Measurements from ENCODE around the gene CEPT1.

CEPT1 gene

DNA sequence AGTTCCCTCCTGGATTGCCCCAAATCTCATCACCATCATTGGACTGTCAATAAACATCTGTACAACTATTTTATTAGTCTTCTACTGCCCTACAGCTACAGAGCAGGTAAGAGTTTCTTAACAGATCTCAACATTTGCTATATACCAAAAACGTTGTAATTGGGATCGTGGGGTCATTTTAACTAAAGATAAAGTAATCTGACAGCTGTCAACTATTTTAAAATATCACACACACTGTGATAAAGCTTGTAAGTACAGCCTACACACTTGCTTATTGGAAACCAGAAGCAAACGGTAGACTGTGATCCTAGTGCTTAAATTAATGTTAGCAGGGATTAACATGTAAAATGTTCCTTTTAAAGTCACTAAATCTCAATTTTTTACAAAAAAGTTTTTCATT, 7.9 kb downstream of the CEPT1 start:
- DNase-seq = no peak

DNA sequence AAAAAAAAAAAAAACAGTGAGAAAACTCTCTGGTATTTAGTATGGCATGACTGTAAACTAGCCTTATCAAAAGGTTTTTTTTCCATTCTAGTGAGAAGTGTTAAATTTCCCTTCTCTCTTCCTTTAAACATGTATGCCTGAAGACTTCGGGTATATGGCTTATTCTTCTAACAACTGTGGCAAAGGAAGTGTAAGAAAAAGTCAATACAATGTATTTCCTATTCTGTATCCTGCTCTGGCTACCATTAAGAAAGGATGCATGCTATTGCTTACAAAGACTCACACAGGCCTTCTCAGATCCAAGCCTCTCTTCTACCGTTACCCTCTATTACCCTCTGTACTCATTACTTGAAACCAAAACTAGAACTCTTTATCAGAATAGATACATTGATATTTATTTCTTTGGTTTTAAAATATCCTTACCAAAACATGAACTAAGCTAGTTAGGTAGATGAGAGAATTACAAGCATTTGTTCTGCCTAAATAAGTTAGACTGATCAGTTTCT, 8.4 kb downstream of the CEPT1 start:
- DNase-seq = no peak

DNA sequence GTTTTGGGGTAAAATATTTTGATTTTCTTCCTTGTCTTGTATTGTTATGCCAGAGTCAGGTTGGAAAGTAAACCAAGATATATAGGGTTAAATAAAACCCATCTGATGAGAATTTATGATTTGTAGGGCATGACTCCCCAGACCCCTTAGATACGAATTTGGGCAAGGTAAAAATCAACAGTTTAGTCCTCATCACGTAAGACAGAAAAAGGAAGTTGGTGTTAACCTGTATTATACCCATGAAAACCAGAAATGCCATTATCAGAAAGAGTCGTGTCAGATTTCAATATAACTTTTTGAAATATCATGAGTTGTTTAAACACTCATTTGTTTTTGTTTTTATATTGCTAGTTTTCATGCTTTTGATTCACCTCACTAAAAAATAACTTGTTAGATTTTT, 11.8 kb downstream of the CEPT1 start:
- DNase-seq = no peak

DNA sequence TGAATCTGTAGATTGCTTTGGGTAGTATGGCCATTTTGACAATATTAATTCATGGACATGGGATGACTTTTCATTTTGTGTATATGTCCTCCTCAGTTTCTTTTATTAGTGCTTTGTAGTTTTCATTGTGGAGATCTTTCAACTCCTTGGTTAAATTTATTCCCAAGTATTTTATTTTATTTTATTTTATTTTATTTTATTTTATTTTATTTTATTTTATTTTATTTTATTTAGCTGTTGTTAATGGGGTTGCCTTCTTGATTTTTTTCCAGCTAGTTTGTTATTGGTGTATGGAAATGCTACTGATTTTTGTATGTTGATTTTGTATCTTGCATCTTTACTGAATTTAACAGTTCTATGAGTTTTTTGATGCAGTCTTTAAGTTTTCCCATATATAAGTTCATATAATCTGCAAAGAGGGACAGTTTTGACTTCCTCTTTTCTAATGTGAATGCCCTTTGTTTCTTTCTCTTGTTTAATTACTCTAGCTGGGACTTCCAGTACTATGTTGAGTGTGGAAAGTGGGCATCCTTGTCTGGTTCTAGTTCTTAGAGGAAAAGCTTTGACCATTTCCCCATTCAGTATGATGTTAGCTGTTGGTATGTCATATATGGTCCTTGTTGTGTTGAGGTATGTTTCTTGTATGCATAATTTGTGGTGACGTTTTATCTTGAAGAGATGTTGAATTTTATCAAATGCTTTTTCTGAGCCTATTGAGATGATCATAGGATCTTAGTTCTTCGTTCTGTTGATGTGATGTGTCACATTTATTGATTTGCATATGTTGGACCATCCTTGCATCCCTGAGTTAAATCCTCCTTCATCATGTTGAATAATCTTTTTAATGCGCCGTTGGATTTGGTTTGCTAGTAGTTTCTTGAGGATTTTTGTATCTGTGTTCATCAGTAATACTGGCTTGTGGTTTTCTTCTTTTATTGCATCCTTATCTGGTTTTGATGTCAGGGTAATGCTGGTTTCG, 14.3 kb downstream of the CEPT1 start:
- DNase-seq = no peak

DNA sequence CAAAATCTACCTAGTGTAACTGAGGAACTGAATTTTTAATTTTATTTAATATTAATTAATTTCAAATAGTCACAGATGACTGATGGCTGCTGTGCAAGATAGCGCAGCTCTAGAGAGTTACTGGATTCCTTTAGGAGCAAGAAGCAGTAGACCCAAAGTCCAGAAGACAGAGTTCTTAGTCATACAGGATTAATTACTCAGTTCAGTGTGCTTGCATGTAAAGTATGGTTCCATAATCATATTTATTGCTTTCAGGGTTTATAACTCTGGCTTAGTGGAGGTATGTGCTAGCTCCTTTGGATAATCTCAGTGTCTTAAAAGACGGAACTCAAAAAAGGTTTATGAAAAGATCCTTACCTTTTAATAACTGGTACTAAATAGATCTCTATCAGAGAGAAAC, 17.4 kb downstream of the CEPT1 start:
- DNase-seq = no peak

DNA sequence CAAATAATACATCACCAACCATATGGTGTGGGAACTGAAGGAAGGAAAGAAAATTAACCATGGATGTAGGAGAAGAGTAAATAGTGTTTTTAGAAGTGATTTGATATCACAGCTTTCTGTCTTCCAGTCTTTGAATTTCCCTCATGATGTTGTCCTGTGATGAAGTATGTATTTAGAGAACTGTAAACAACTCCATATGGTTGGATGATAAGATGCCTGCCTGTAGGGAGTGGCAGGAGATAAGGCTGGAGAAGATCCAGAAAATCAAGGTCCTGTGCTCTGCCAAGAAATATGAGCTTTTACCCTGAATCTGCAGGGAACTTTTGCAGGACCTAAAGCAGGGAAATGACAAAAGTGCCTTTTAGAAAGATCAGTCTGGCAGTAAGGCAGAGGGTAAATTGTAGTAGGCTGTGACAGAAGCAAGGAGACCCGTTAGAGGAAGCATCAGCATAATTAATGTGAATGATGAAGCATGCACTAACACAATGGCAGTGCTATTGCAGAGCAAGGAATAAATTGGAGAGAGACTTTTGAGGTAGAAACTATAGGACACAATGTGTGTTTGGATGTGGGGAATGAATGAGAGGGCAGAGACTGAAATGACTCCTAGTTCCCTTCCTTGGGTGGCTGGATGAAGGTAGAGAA, 21.9 kb downstream of the CEPT1 start:
- no peak for DNase-seq

DNA sequence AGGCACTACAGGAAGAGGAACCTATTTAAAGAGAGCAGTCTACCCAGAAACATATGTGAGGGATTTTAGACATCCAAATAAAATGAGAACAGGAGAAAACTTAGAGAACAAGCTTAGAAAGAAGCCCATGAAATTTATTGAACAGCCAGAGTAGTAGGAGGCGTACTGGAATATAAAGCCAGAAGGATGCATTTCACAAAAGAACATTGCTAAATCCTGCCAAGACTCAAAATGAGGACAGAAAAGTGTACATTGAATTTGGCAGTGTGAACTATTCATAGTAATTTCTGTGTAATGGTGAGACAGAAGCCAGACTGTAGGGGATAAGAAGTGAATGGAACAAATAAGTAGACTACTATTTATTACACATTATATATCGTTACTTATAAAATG, 22.5 kb downstream of the CEPT1 start:
- DNase-seq = no peak

DNA sequence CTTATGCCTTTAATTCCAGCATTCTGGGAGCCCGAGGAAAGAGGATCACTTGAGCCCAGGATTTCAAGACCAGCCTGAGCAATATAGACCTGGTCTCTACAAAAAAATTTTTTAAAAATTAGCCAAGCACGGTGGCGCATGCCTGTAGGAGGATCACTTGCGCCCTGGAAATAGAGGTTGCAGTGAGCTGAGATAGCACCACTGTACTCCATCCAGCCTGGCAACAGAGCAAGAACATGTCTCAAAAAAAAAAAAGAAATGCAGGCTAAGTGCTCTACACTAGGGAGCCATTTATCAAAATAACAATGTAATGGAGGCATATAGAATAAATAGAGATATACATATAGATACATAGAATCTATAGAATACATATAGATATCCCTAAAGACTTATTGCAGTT, 23.3 kb downstream of the CEPT1 start:
- DNase-seq = no peak

DNA sequence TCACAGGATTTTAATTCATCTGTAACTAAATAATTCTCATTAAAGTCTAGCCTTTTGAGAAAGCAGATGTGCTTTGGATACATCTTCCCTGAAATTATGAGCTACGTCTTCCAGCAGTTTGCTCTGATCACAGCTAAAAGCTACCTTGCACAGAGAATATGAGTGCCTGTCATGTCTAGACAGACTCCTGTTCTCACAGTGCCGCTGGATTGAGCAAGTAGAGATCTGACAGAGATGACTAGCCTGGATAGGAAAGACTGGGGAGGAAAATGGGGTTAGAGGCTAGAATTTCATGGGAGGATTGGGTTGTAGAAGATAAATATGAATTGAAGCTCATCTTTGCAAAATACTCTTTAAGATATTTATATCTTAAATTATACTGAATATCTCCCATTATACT, 24.1 kb downstream of the CEPT1 start:
- no peak for DNase-seq

DNA sequence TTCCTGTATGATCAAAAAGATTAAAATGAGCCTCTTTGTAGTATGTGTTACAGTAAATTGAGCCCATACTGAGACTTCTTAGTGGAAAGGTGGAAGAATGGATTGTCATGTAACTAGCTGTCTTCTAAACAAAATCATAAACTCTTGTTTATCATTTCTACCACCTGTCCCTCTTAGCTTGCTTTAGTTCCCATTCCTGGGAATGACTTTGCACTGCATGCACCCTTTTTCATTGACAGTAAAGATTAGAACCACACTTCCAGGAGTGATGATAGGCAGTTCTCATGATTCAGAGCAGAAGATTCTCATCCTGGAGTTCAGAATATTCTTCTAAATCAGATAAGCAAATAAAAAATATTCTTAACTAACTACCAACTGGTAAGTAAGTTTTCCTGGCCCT, 32.4 kb downstream of the CEPT1 start:
- DNase-seq = no peak

DNA sequence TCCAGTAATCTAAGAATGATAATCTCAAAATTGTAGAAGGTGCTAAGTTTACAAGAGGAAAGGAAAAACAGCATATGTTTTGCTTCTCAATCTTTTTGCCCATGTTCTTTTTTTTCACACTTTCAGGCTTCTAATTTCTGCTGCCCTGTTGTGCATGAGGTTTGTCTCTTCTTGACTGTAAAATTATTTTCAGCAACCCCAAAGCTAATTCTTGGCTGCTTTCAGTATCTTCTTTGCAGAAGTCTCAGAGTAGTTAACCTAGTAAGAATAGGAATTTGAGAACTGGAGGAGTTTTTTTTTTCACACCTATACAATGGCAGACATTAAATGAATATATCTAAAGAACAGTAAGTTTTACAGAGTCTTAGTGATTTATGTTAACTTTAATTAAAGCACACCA, 34.0 kb downstream of the CEPT1 start:
- no peak for DNase-seq

DNA sequence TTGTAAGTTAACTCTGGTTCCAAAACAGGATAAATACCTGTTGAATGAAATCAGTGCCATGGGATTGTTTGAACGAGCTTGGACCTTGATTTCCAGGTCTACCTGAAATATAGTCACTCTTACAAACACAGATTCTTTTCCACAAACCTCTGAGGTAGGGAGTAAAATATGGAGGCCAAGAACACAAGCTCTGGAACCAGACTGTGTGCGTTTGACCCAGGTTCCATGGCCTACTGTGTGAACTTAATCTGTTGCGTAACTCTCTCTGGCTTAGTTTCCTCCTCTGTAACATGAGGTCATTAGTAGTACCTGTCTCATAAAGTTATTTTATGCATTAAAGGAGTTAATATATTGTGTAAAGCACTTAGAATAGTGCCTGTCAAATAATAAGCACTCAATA, 35.3 kb downstream of the CEPT1 start:
- no peak for DNase-seq

DNA sequence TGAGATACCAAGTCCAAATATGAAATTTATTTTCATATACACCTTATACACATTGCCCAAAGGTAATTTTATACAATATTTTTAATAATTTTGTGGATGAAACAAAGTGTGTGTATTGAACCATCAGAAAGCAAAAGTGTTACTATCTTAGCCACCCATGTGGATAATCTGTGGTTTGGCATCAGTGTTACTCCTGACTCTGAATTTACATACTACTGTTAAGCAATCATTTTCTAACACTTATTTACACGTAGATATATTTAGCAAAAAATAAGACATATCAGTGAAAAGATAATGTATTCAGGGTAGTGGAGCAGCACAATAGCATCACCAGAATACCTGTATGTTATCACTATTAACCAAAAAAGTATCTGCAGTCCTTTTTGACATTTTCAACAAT, 36.7 kb downstream of the CEPT1 start:
- no peak for DNase-seq

DNA sequence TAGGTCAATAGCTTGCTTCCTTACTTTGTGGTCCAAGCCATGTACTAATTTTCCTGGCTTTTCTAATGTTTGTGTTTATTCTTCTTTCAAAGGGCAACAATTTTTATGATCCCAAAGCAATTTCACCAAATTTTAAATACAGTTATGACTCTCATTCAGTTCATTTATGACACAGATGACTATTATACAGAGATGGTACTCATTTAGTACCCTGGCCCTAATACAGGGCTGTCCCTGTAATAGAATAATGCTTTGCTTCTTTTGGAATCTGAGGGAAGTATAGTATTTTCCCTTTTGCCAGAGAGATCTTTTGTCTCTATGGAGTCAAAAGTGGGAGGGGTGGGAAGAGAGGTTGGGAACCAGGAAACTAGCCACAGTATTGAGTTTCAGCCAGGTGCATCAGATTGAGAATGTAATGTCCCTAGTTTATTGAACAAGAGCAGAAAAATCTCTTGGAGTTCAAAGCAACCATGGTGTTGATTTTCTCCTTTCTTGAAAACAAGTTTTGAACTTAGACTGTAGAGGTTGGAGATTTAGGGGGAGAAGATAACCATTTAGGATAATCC, 40.0 kb downstream of the CEPT1 start:
- DNase-seq = no peak

DNA sequence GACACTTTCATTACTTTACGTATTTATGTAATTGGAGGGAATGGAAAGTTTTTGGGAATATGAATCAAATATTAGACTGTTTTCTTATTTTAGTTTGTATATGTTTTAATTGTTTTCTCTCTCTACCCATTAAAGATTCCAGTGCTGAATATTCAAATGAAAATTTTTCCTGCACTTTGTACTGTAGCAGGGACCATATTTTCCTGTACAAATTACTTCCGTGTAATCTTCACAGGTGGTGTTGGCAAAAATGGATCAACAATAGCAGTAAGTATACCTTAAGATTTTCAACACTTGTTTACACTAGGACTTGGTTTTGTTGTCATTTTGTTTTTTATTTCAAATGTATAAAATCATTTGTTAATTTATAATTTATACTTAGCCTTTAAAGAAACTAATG, 42.0 kb downstream of the CEPT1 start:
- no peak for DNase-seq

DNA sequence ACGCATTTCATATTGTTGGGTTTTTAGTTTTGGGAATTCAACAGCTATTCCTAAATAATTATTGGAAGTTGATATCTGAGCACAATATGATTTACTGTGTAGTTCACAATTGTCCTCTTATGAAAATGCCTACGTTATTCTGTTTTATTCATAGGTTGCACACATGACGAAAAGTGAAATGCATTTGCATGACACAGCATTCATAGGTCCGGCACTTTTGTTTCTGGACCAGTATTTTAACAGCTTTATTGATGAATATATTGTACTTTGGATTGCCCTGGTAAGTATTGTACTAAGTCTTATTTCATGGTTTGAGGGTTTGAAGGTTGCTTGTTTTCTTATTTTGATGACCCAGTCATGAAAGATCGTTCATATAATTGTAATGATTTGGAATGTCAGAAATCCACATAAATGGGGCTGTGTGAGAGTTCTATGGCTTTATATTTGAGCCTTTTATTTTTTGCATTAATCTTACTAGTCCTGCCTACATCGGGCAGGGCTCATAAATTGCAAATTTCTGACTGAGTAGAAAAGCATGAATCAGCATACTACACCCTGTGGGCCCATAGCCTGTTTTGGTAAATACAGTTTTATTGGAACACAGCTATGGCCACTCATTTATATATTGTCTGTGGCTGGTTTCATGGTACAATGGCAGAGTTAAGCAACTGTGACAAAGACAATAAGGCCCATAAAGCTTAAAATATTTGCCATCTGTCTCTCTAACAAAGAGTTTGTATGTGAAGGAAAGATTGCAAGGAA, 43.5 kb downstream of the CEPT1 start:
- DNase-seq = no peak

DNA sequence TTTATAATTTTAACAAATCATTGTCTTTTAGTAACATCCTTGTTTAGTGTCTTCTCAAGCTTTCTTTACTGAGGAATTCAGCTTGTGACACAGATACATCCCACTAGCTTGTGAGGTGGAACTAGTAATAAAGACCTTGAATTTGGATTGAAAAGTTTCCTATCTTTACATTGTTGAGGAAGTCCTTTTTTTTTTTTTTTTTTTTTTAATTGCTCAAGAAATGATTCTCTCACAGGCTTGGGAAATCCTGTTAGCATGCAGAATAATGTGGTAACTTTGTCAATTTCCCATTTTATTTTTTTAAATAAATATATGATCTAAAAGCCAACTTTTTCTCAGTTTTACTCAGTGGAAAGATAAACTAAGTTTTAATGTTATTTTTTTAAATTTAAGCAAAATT, 44.6 kb downstream of the CEPT1 start:
- no peak for DNase-seq

DNA sequence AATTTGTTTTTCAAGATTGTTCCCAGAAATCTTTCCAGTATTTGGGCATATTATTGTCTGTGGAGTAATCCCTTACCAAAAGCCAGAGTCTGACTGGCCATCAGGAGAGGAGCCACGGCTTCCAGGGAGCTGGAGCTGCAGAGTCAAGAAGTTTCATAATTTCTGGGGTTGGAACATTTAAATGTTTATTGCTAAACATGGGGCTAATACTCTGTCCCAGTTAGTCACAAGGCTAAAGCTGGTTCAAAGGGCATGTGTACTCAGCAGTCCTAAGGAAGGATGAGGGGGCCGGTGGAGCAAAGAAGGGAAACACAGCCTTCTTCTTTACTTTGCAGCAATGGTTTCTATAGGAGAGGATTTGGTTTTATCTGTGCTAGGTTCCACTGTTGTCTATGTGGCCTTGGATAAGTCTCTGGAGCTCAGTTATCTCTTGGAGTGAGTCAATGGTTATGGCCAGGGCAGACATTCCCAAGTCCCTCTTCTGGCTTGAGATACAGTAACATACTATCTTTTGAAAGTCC, 51.0 kb downstream of the CEPT1 start:
- no peak for DNase-seq

DNA sequence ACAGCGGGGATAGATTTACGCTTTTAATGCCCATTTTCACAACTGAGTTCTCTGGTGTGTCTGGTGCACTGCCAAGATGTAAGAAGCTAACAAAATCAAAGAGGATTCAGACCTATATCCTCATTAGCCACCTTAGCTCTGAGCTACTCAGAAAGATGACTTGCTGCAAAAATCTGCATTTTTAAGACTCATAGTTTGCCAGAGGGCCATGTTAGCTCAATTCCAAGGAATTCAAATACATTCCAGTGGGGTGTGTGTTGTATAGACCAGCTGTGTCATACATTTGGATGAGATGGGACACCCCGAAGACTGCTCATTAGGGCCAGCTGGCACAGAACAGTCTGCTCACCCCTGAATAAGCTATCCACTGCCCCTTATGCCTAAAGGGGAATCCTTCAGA, 51.5 kb downstream of the CEPT1 start:
- no peak for DNase-seq

DNA sequence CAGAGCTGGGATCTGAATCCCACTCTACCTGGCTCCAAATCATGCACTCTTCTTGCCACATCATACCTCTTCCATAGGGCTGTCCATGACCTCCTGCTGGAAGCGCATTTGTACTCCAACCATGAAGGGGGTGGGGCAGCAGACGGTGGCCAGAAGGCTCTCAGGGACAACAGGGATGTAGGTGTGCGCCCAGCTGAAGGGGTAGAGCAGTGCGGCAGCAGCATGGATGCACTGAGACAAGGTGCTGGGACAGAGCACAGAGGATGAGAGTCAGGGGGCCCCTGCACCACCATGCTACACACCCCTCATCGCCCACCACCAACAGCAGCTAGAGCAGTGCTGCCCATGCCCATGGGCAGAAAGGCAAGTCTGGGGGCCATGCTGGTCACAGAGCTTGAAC, 52.1 kb downstream of the CEPT1 start:
- DNase-seq = no peak

DNA sequence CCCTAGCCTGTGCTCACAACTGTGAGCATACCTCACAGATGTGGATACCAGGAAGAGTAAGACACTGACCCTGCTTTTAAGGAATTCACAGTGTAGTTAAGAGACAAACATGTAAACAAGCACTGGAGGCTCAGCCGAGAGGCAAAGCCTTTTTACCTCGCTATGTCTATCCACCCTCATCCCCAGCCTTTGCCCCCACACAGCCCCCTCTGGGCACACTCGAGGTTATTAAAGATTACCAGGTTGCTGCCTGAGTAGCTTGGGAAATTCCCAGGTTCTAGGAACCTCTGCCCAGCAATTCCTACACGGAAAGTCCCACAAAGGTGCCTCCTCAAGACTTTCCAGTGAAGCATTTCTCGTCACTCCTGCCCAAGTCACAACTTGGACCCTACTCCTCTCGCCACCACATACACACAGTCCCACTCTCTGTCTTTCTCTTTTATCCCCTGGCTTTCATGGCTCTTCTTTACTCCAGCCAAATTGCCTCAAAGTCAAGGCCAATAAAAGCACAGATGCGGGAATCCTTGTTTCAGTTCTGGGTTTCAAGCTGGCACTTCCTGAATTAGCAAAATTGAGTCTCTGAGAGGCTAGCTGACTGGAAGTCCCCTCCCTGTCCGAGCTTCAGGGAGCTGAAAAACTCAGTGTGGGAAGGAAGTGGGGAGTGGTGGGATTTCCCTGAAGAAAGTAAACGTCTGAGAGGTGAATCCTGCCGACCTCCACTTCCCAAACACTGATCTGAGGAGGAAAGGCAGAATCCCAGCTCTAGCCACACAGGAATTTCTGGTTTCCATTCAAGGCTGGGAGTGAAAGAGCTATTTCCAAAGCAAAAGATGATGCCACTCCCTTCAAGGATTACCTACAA, 52.9 kb downstream of the CEPT1 start:
- no peak for DNase-seq

Data from stimulated activated CD4-positive, alpha-beta T cell treated with anti-CD3 and anti-CD28 coated beads, Interleukin-12 subunit alpha, Interleukin-12 subunit beta, amount 100 ng/mL, for 4 hours (primary cell).